HepG2 (cell line): Measurements from ENCODE around the gene EIF5A2. TPM values are rescaled to one million over a fixed set of nuclear protein-coding genes. Genes with fewer than 3 reads are reported as not detected.
A peak's percentile ranks its signal among the peaks of the same experiment; 100 is the strongest.

Experiments
- ARID4A ChIP-seq: sonication (generic); formaldehyde crosslinking; IDR thresholded peaks from 2 replicates; pipeline ENCODE4 v1.5.0; 2020; ENCODE audit warnings: mild to moderate bottlenecking, missing genetic modification reagents, borderline replicate concordance
- CHCHD3 ChIP-seq: sonication (generic); formaldehyde crosslinking; IDR thresholded peaks from 2 replicates; pipeline ENCODE4 v1.8.0; 2022; ENCODE audit warnings: mild to moderate bottlenecking, missing genetic modification reagents, moderate library complexity
- CHD4 ChIP-seq: fragments of 200-600 bp; sonication (generic); IDR thresholded peaks from 2 replicates; pipeline ENCODE4 v1.7.0; 2017; ENCODE audit warnings: mild to moderate bottlenecking, low read length, borderline replicate concordance
- GPN1 ChIP-seq: sonication (generic); formaldehyde crosslinking; IDR thresholded peaks from 2 replicates; pipeline ENCODE4 v1.5.1; 2020; ENCODE audit warnings: missing genetic modification reagents, borderline replicate concordance
- KLF9 ChIP-seq: IDR thresholded peaks from 2 replicates; pipeline ENCODE4 v1.6.1; 2016; ENCODE audit warnings: low read depth
- NCOA2 ChIP-seq: sonication (generic); formaldehyde crosslinking; IDR thresholded peaks from 2 replicates; pipeline ENCODE4 v1.8.0; 2022; ENCODE audit warnings: inconsistent platforms
- PAX8 ChIP-seq: sonication (generic); formaldehyde crosslinking; IDR thresholded peaks from 2 replicates; pipeline ENCODE4 v1.8.0; 2022; ENCODE audit warnings: mild to moderate bottlenecking, missing genetic modification reagents, borderline replicate concordance
- PAXIP1 ChIP-seq: sonication (generic); formaldehyde crosslinking; conservative IDR thresholded peaks from 2 replicates; pipeline ENCODE4 v1.4.0; 2020; ENCODE audit warnings: mild to moderate bottlenecking, missing genetic modification reagents, moderate library complexity
- RFXAP ChIP-seq: sonication (generic); formaldehyde crosslinking; IDR thresholded peaks from 2 replicates; pipeline ENCODE4 v1.4.0; 2020; ENCODE audit warnings: missing genetic modification reagents, borderline replicate concordance
- SP140L ChIP-seq: sonication (generic); formaldehyde crosslinking; IDR thresholded peaks from 2 replicates; pipeline ENCODE4 v1.4.0; 2020; ENCODE audit warnings: missing genetic modification reagents, borderline replicate concordance
- TEAD3 ChIP-seq: optimal IDR thresholded peaks from 2 replicates; pipeline ENCODE3; 2016; ENCODE audit warnings: borderline replicate concordance
- XBP1 ChIP-seq: sonication (generic); formaldehyde crosslinking; IDR thresholded peaks from 2 replicates; pipeline ENCODE4 v1.5.0; 2020; ENCODE audit warnings: missing genetic modification reagents
- ZBTB14 ChIP-seq: sonication (generic); formaldehyde crosslinking; IDR thresholded peaks from 2 replicates; pipeline ENCODE4 v1.4.0; 2020; ENCODE audit warnings: missing genetic modification reagents
- ZBTB8A ChIP-seq: sonication (generic); formaldehyde crosslinking; IDR thresholded peaks from 2 replicates; pipeline ENCODE4 v1.4.0; 2020; ENCODE audit warnings: mild to moderate bottlenecking, low read depth, missing genetic modification reagents, borderline replicate concordance
- ZFP36 ChIP-seq: fragments of 150-350 bp; IDR thresholded peaks from 2 replicates; pipeline ENCODE4 v1.6.1; 2018; ENCODE audit warnings: borderline replicate concordance, low read length, low read depth; ENCODE audit not compliant: partially characterized antibody
- ZNF33A ChIP-seq: sonication (generic); formaldehyde crosslinking; IDR thresholded peaks from 2 replicates; pipeline ENCODE4 v1.5.1; 2020; ENCODE audit warnings: missing genetic modification reagents, mild to moderate bottlenecking, moderate library complexity, borderline replicate concordance
- ZNF34 ChIP-seq: sonication (generic); formaldehyde crosslinking; IDR thresholded peaks from 2 replicates; pipeline ENCODE4 v1.4.0; 2020; ENCODE audit warnings: mild to moderate bottlenecking, missing genetic modification reagents, borderline replicate concordance
- ZNF530 ChIP-seq: sonication (generic); formaldehyde crosslinking; IDR thresholded peaks from 2 replicates; pipeline ENCODE4 v1.5.0; 2020; ENCODE audit warnings: low read depth, mild to moderate bottlenecking, missing genetic modification reagents
- ZNF557 ChIP-seq: sonication (generic); formaldehyde crosslinking; IDR thresholded peaks from 2 replicates; pipeline ENCODE4 v1.4.0; 2020; ENCODE audit warnings: missing genetic modification reagents
- ZNF629 ChIP-seq: sonication (generic); formaldehyde crosslinking; conservative IDR thresholded peaks from 2 replicates; pipeline ENCODE4 v1.5.0; 2020; ENCODE audit warnings: missing genetic modification reagents
- ZSCAN30 ChIP-seq: sonication (generic); formaldehyde crosslinking; IDR thresholded peaks from 2 replicates; pipeline ENCODE4 v1.5.0; 2020; ENCODE audit warnings: mild to moderate bottlenecking, missing genetic modification reagents
- polyA plus RNA-seq, 8 experiments: library from polyadenylated mRNA; depleted of rRNA in 3 of 8; stranded (reverse) in 7 of 8; unstranded in 1 of 8; fragments of >200 nt; fragmentation: Illumina TruSeq in 4 of 8; extraction: Trizol in 4 of 8; gene quantifications; 2 replicates each; pipeline versions ENCODE4 v1.2.1 to v1.2.3, GENCODE V29; 2011 to 2016; ENCODE audit warnings: low read depth in 4 of 8, missing spikeins in 1 of 8, mixed read lengths in 1 of 8; ENCODE audit not compliant: insufficient read depth in 1 of 8
- total RNA-seq, 5 experiments: library from RNA; depleted of rRNA; stranded (reverse); fragments of >200 nt; fragmentation: Illumina TruSeq; extraction: Trizol; gene quantifications; 2 replicates each; pipeline ENCODE4 v1.2.3, GENCODE V29; 2016; ENCODE audit warnings: low read depth in 1 of 5

EIF5A2 gene
- total and polyA plus RNA-seq, 2 of the 13 experiments (the other 11 are each of a cell fraction or from before 2014, with no cell fraction given) = 3.5 to 9.4 TPM

GRCh38 chr3:170869645-170870593 is 38.5 kb downstream of the EIF5A2 start, which contains the start of gene RPL22L1 (continued):
- no peak for TF ChIP-seq XBP1 (CRISPR knock-in tag)
- TF ChIP-seq NCOA2 (CRISPR knock-in tag) = no peak
- TF ChIP-seq ZNF34 (CRISPR knock-in tag) = no peak
- TF ChIP-seq ZNF530 (CRISPR knock-in tag) = no peak
- TF ChIP-seq ZNF629 (CRISPR knock-in tag) = no peak
- no peak for TF ChIP-seq SP140L (CRISPR knock-in tag)
- no peak for TF ChIP-seq ZBTB8A
- TF ChIP-seq KLF9 = no peak
- no peak for TF ChIP-seq CHD4
- peak; percentile 47 for TF ChIP-seq TEAD3 (CRISPR knock-in tag)
- TF ChIP-seq PAX8 (CRISPR knock-in tag) = no peak
- TF ChIP-seq CHCHD3 = 0 out of 2 replicates have a peak, but pooled peaks have one; percentile 48
- TF ChIP-seq GPN1 = no peak
- TF ChIP-seq ZNF557 (CRISPR knock-in tag) = no peak
- TF ChIP-seq ARID4A (CRISPR knock-in tag) = peak; percentile 92
- TF ChIP-seq ZBTB14 = no peak
- no peak for TF ChIP-seq ZNF33A (CRISPR knock-in tag)
- peak; percentile 61; the same call in 1 of the 2 replicates for TF ChIP-seq RFXAP
- no peak; the same call in 1 of the 2 replicates for TF ChIP-seq PAXIP1 (CRISPR knock-in tag)
- no peak for TF ChIP-seq ZFP36
- TF ChIP-seq ZSCAN30 (CRISPR knock-in tag) = no peak
